ENCODE data around the gene BACE1. TPM values are rescaled to one million over a fixed set of nuclear protein-coding genes. Genes with fewer than 3 reads are reported as not detected.
A peak's percentile ranks its signal among the peaks of the same experiment; 100 is the strongest.

The BACE1 gene
- total RNA-seq, 1 experiment from 2014 or later, result 10.2 TPM

DNA sequence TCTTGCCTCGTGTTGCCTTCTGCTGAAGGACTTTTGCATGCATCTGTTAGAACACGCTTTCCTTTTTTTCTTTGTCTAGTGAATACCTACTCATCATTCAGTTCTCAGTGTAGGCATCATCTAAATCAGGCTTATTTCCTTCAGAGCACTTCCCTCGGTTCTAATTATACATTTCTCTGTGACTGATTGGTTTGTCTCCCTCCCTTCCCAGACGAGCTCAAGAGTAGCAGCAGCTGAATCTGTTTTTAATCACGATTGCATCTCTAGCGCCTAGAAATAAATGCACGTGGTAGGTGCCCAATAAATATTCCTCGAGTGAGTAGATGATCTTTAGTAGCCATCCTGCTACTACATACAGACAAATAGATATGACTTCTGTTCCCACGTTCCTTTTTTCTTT, 17.9 kb upstream of the BACE1 start:
- no peak overlapping the region for H2BK20ac ChIP-seq (ENCODE audit: low read depth, low read length, poor library complexity, severe bottlenecking)
- no peak overlapping the region for H3K4me3 Mint-ChIP-seq
- no peaks in the 10 kb centered on the region for H3K4me1 Mint-ChIP-seq
- H2BK5ac ChIP-seq (ENCODE audit: insufficient read length, low read length), result no peak overlapping the region
- H3K9me3 Mint-ChIP-seq, result no peaks in the 10 kb centered on the region
- H3K27ac ChIP-seq (ENCODE audit: insufficient read length, low read depth, low read length), result no peak overlapping the region
- no peak overlapping the region for H2BK12ac ChIP-seq (ENCODE audit: insufficient read length, low read depth, low read length)
- H2BK15ac ChIP-seq (ENCODE audit: low read depth, low read length), result no peak overlapping the region
- no peak overlapping the region for H2AFZ ChIP-seq (ENCODE audit: low read length)
- no peak overlapping the region for H2AK5ac ChIP-seq (ENCODE audit: insufficient read length, low read length)
- H3K79me2 ChIP-seq (ENCODE audit: insufficient read depth, low read length), result no peaks in the 10 kb centered on the region; the same call in 1 of the 2 replicates
- H3K4me2 ChIP-seq (ENCODE audit: insufficient read depth, insufficient read length, low read length), result no peak overlapping the region
- no peak overlapping the region for H3K27ac Mint-ChIP-seq
- DNase-seq, result no peak
- H3K4me1 ChIP-seq (ENCODE audit: insufficient read depth, low read length), result no peaks in the 10 kb centered on the region
- no peak overlapping the region for H4K8ac ChIP-seq (replicated peaks; ENCODE audit: insufficient read length, low read depth, low read length)
- no peak overlapping the region for H2BK120ac ChIP-seq (ENCODE audit: low read depth, low read length, poor library complexity, severe bottlenecking)
- H3K56ac ChIP-seq (ENCODE audit: insufficient read length, low read depth, low read length), result no peak overlapping the region
- no peak overlapping the region for H3K18ac ChIP-seq (ENCODE audit: insufficient read length, low read depth, low read length)
- no peak overlapping the region for H3K14ac ChIP-seq (ENCODE audit: insufficient read depth, low read length)
- no peaks in the 10 kb centered on the region for H4K20me1 ChIP-seq (ENCODE audit: control insufficient read depth, insufficient read depth, insufficient read length)
- H3K4ac ChIP-seq (ENCODE audit: low read depth, low read length), result no peak overlapping the region
- H3K27me3 Mint-ChIP-seq (ENCODE audit: low read depth), result no peaks in the 10 kb centered on the region
- no peak overlapping the region for H4K5ac ChIP-seq (ENCODE audit: insufficient read length, low read depth, low read length)
- peak overlapping the region; percentile 24 for H3K9ac ChIP-seq (ENCODE audit: extremely low read depth, insufficient read length, low read length)
- no peaks in the 10 kb centered on the region for H3K27me3 ChIP-seq (ENCODE audit: insufficient read depth, low read length)
- H3K9me3 ChIP-seq (ENCODE audit: control insufficient read depth, low read depth, low read length), result no peaks in the 10 kb centered on the region
- no peak overlapping the region for H3K23ac ChIP-seq (ENCODE audit: insufficient read length, low read depth, low read length)
- TF ChIP-seq, protein P1, sequence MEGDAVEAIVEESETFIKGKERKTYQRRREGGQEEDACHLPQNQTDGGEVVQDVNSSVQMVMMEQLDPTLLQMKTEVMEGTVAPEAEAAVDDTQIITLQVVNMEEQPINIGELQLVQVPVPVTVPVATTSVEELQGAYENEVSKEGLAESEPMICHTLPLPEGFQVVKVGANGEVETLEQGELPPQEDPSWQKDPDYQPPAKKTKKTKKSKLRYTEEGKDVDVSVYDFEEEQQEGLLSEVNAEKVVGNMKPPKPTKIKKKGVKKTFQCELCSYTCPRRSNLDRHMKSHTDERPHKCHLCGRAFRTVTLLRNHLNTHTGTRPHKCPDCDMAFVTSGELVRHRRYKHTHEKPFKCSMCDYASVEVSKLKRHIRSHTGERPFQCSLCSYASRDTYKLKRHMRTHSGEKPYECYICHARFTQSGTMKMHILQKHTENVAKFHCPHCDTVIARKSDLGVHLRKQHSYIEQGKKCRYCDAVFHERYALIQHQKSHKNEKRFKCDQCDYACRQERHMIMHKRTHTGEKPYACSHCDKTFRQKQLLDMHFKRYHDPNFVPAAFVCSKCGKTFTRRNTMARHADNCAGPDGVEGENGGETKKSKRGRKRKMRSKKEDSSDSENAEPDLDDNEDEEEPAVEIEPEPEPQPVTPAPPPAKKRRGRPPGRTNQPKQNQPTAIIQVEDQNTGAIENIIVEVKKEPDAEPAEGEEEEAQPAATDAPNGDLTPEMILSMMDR (conservative IDR thresholded peaks at IDR 0.05), result no peak
- H4K91ac ChIP-seq (ENCODE audit: insufficient read length, low read depth, low read length), result no peak overlapping the region
- H3K36me3 Mint-ChIP-seq (ENCODE audit: insufficient read depth in 1 of 3, low read depth in 3 of 3), result peaks cover 0 to 11% (median 8%) of the 10 kb centered on the region in 3 experiments; a peak in 5 of 7 replicates
- no peaks in the 10 kb centered on the region for H3K79me1 ChIP-seq (ENCODE audit: insufficient read depth, low read depth, low read length, poor library complexity, severe bottlenecking)
- no peak overlapping the region for H3T11ph ChIP-seq (ENCODE audit: low read length)
- WGBS (ENCODE audit: extremely low coverage, insufficient read length, low lambda C conversion rate), result no CpG with 5 or more reads among the region's 9 CpGs
- no peaks in the 10 kb centered on the region for H3K23me2 ChIP-seq (ENCODE audit: insufficient read length, low read depth, low read length, poor library complexity, severe bottlenecking)
